ENCODE data around the gene FTSJ3.
A peak's percentile ranks its signal among the peaks of the same experiment; 100 is the strongest.

DNA sequence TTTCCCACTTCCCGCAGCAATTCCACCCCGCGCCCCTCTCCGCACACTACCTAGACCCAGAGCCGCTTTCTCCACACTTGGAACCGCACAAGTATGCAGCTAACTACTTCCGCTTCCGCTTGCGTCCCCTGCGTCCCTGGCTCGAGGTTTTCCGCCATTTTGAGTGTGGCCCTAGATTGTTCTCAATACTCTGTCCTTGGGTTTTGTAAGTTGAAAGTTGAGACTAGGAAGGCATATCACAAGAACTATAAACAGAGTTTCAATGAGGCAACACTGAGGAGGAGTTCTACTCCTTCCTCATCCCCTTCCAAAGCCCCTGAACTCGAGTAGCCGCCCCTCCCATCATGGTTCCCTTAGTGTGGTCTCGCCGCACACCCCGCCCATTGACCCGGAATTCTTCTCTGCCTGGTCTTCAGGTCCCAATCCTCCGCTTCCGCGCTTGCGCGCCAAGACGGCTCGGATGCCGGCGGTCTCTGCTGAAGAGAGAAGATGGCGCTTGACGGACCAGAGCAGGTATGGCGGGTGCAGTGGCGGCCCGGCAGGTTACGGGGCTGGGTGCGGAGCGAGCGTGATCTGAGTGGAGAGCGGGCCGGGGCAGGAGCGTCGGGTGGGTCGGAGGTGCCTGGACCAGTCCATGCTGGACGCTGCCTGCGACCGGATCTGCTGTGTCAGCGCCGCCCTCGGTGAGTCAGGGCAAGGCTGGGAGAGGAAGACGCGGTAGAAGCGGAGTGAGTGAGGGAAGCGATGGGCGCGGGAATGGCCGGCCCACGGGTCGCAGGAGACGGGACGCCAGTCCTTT lies at the start of gene FTSJ3, which contains the start of gene PSMC5:
- TF ChIP-seq, protein P1, sequence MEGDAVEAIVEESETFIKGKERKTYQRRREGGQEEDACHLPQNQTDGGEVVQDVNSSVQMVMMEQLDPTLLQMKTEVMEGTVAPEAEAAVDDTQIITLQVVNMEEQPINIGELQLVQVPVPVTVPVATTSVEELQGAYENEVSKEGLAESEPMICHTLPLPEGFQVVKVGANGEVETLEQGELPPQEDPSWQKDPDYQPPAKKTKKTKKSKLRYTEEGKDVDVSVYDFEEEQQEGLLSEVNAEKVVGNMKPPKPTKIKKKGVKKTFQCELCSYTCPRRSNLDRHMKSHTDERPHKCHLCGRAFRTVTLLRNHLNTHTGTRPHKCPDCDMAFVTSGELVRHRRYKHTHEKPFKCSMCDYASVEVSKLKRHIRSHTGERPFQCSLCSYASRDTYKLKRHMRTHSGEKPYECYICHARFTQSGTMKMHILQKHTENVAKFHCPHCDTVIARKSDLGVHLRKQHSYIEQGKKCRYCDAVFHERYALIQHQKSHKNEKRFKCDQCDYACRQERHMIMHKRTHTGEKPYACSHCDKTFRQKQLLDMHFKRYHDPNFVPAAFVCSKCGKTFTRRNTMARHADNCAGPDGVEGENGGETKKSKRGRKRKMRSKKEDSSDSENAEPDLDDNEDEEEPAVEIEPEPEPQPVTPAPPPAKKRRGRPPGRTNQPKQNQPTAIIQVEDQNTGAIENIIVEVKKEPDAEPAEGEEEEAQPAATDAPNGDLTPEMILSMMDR (conservative IDR thresholded peaks at IDR 0.05; ENCODE audit: low read depth in 2 of 2), result peak; percentile 41 to 59
- TF ChIP-seq, protein P2, sequence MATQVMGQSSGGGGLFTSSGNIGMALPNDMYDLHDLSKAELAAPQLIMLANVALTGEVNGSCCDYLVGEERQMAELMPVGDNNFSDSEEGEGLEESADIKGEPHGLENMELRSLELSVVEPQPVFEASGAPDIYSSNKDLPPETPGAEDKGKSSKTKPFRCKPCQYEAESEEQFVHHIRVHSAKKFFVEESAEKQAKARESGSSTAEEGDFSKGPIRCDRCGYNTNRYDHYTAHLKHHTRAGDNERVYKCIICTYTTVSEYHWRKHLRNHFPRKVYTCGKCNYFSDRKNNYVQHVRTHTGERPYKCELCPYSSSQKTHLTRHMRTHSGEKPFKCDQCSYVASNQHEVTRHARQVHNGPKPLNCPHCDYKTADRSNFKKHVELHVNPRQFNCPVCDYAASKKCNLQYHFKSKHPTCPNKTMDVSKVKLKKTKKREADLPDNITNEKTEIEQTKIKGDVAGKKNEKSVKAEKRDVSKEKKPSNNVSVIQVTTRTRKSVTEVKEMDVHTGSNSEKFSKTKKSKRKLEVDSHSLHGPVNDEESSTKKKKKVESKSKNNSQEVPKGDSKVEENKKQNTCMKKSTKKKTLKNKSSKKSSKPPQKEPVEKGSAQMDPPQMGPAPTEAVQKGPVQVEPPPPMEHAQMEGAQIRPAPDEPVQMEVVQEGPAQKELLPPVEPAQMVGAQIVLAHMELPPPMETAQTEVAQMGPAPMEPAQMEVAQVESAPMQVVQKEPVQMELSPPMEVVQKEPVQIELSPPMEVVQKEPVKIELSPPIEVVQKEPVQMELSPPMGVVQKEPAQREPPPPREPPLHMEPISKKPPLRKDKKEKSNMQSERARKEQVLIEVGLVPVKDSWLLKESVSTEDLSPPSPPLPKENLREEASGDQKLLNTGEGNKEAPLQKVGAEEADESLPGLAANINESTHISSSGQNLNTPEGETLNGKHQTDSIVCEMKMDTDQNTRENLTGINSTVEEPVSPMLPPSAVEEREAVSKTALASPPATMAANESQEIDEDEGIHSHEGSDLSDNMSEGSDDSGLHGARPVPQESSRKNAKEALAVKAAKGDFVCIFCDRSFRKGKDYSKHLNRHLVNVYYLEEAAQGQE (IDR thresholded peaks at IDR 0.05; ENCODE audit: unreplicated experiment), result no peak
- TF ChIP-seq EZH2 (IDR thresholded peaks at IDR 0.05; ENCODE audit: low read depth, unreplicated experiment), result no peak
- TF ChIP-seq POLR2AphosphoS5 (IDR thresholded peaks at IDR 0.05; ENCODE audit: low read depth), result peak; percentile 88
- TF ChIP-seq EZH2phosphoT487 (IDR thresholded peaks at IDR 0.05; ENCODE audit: unreplicated experiment), result no peak
- no peak for TF ChIP-seq NANOG (IDR thresholded peaks at IDR 0.05; ENCODE audit: borderline replicate concordance)
- TF ChIP-seq CREB1 (CRISPR knock-in tag; IDR thresholded peaks at IDR 0.05; ENCODE audit: low read depth), result peak; percentile 72
- no peak for TF ChIP-seq JUNB (IDR thresholded peaks at IDR 0.05; ENCODE audit: unreplicated experiment)
- TF ChIP-seq ZNF331 (CRISPR knock-in tag; IDR thresholded peaks at IDR 0.05; ENCODE audit: low read depth), result no peak
- TF ChIP-seq, protein P3, sequence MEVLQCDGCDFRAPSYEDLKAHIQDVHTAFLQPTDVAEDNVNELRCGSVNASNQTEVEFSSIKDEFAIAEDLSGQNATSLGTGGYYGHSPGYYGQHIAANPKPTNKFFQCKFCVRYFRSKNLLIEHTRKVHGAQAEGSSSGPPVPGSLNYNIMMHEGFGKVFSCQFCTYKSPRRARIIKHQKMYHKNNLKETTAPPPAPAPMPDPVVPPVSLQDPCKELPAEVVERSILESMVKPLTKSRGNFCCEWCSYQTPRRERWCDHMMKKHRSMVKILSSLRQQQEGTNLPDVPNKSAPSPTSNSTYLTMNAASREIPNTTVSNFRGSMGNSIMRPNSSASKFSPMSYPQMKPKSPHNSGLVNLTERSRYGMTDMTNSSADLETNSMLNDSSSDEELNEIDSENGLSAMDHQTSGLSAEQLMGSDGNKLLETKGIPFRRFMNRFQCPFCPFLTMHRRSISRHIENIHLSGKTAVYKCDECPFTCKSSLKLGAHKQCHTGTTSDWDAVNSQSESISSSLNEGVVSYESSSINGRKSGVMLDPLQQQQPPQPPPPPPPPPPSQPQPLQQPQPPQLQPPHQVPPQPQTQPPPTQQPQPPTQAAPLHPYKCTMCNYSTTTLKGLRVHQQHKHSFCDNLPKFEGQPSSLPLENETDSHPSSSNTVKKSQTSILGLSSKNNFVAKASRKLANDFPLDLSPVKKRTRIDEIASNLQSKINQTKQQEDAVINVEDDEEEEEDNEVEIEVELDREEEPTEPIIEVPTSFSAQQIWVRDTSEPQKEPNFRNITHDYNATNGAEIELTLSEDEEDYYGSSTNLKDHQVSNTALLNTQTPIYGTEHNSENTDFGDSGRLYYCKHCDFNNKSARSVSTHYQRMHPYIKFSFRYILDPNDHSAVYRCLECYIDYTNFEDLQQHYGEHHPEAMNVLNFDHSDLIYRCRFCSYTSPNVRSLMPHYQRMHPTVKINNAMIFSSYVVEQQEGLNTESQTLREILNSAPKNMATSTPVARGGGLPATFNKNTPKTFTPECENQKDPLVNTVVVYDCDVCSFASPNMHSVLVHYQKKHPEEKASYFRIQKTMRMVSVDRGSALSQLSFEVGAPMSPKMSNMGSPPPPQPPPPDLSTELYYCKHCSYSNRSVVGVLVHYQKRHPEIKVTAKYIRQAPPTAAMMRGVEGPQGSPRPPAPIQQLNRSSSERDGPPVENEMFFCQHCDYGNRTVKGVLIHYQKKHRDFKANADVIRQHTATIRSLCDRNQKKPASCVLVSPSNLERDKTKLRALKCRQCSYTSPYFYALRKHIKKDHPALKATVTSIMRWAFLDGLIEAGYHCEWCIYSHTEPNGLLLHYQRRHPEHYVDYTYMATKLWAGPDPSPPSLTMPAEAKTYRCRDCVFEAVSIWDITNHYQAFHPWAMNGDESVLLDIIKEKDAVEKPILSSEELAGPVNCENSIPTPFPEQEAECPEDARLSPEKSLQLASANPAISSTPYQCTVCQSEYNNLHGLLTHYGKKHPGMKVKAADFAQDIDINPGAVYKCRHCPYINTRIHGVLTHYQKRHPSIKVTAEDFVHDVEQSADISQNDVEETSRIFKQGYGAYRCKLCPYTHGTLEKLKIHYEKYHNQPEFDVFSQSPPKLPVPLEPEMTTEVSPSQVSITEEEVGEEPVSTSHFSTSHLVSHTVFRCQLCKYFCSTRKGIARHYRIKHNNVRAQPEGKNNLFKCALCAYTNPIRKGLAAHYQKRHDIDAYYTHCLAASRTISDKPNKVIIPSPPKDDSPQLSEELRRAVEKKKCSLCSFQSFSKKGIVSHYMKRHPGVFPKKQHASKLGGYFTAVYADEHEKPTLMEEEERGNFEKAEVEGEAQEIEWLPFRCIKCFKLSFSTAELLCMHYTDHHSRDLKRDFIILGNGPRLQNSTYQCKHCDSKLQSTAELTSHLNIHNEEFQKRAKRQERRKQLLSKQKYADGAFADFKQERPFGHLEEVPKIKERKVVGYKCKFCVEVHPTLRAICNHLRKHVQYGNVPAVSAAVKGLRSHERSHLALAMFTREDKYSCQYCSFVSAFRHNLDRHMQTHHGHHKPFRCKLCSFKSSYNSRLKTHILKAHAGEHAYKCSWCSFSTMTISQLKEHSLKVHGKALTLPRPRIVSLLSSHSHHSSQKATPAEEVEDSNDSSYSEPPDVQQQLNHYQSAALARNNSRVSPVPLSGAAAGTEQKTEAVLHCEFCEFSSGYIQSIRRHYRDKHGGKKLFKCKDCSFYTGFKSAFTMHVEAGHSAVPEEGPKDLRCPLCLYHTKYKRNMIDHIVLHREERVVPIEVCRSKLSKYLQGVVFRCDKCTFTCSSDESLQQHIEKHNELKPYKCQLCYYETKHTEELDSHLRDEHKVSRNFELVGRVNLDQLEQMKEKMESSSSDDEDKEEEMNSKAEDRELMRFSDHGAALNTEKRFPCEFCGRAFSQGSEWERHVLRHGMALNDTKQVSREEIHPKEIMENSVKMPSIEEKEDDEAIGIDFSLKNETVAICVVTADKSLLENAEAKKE (CRISPR knock-in tag; IDR thresholded peaks at IDR 0.05), result no peak
- TF ChIP-seq ZNF114 (CRISPR knock-in tag; IDR thresholded peaks at IDR 0.05), result no peak
- TF ChIP-seq, protein P4, sequence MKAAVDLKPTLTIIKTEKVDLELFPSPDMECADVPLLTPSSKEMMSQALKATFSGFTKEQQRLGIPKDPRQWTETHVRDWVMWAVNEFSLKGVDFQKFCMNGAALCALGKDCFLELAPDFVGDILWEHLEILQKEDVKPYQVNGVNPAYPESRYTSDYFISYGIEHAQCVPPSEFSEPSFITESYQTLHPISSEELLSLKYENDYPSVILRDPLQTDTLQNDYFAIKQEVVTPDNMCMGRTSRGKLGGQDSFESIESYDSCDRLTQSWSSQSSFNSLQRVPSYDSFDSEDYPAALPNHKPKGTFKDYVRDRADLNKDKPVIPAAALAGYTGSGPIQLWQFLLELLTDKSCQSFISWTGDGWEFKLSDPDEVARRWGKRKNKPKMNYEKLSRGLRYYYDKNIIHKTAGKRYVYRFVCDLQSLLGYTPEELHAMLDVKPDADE (IDR thresholded peaks at IDR 0.05), result peak; percentile 94
